Stimulated activated CD4-positive, alpha-beta T cell treated with anti-CD3 and anti-CD28 coated beads, Interleukin-15, amount 100 ng/mL, for 48 hours (primary cell): ENCODE measurements around the gene RC3H1.

Source experiments
- DNase-seq, 2 donors: peaks; one replicate each; pipeline ENCODE4 v3.0.0-alpha.2; 2020; ENCODE audit warnings: low read depth in 2 of 2

Gene RC3H1

DNA sequence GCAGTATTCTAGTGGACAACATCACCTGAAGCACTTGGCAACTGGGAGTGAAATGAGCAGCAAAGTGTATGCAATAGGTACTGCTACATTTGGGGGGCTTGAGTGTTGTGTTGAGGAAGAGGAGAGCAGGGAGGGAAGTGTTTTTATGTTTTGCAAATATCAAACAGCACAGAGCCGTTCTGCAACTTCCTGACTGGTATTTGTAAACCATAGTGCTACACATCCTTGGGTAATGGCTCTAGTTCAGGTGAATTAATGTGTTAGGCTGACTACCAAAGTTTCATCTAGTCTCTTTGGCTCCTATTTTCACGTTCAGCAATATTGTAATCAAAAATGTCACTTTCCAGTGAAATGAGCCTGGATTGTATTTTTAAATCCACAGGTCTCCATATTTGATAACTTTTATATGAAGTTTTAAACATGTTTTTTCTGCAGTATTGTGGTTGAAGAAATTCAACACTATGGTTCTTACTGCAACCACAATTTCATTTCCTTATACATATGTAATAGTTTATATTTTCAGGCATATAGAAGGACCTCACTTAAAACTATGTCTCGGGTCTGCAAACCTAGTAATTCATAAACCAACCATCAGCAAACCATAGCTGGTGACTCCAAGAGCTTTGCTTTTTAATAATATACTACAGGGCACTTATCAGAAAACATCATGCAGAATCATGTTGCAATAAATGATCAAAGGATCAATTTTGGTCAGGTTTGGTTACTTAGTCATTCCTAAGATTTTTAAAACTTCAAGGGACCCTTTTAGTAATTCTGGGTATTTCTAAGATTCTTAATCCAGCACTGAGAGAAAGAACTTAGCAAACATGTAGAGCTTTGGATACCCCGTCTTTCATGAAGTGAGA is 135.2 kb downstream of the RC3H1 start:
- DNase-seq: no peak

DNA sequence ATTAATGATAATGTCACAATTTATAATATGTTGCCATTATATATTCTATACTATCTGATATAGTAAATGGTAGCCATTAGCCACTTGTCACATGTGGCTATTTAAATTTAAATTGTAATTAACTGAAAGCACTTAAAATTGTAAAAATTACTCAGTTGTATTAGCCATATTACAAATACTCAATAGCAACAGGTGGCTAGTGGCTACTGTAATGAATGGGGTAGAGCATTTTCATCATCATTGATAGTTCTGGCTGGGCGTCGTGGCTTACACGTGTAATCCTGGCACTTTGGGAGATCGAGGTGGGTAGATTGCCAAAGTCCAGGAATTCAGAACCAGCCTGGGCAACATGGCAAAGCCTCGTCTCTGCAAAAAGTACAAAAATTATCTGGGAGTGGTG is 137.5 kb downstream of the RC3H1 start:
- no peak for DNase-seq
